HUES64 (cell line): ENCODE measurements around the gene PRKCB.
"Not testable (repeated sequence)": the region's sequence is repeated elsewhere in the genome, so short reads cannot be mapped to it uniquely, and the experiment has no call there.

Source experiments
- H3K27ac ChIP-seq: 2 replicates; pipeline ENCODE4 v1.7.0; 2013; ENCODE audit warnings: low read depth, low read length, inconsistent platforms
- H3K27me3 ChIP-seq: 2 replicates; pipeline ENCODE4 v1.6.1; 2013; ENCODE audit warnings: mild to moderate bottlenecking, low read length; ENCODE audit not compliant: insufficient read depth
- H3K36me3 ChIP-seq: 2 replicates; pipeline ENCODE4 v1.6.1; 2013; ENCODE audit warnings: mild to moderate bottlenecking, low read length; ENCODE audit not compliant: insufficient read depth
- H3K4me1 ChIP-seq: 2 replicates; pipeline ENCODE4 v1.6.1; 2013; ENCODE audit warnings: mild to moderate bottlenecking, low read length, moderate library complexity; ENCODE audit not compliant: insufficient read depth
- H3K4me3 ChIP-seq: 2 replicates; pipeline ENCODE4 v1.5.1; 2013; ENCODE audit warnings: mild to moderate bottlenecking, low read length, moderate library complexity
- H3K9ac ChIP-seq: 2 replicates; pipeline ENCODE4 v1.6.1; 2013; ENCODE audit warnings: mild to moderate bottlenecking, low read depth, low read length
- H3K9me3 ChIP-seq: 2 replicates; pipeline ENCODE4 v1.6.1; 2013; ENCODE audit warnings: low read depth, low read length; ENCODE audit not compliant: insufficient read depth
- WGBS: fragments of 150-250, 120-280 bp; methylation state at CpG from one replicate; pipeline ENCODE4 v1.1.7; 2013; ENCODE audit warnings: missing lambda C conversion rate; 5-methylcytosine and 5-hydroxymethylcytosine counted together

Gene PRKCB

DNA sequence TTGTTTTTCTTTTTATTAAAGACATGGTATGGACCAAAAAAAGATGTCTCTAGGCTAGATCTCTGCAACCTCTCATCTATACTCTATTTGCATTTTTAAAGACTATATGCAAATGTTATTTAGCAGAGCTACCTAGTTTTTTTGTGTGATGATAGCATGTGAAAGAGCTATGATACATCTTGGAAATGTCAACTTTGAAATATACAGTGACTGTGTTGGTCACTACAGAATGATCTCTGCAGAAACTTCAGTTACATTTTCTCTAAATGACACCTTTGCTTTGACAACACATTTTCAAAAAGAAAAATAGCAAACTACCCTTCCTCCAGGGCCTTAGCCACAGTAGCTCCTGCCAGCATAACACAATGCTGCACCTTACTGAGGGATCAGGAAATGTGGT lies 86.6 kb downstream of the PRKCB start:
- no peaks in the 10 kb centered on the region for H3K4me1 ChIP-seq
- H3K9me3 ChIP-seq = no peaks in the 10 kb centered on the region
- H3K27me3 ChIP-seq = no peaks in the 10 kb centered on the region
- no peak overlapping the region for H3K9ac ChIP-seq
- no peaks in the 10 kb centered on the region for H3K36me3 ChIP-seq
- H3K4me3 ChIP-seq = no peak overlapping the region
- H3K27ac ChIP-seq = no peak overlapping the region

DNA sequence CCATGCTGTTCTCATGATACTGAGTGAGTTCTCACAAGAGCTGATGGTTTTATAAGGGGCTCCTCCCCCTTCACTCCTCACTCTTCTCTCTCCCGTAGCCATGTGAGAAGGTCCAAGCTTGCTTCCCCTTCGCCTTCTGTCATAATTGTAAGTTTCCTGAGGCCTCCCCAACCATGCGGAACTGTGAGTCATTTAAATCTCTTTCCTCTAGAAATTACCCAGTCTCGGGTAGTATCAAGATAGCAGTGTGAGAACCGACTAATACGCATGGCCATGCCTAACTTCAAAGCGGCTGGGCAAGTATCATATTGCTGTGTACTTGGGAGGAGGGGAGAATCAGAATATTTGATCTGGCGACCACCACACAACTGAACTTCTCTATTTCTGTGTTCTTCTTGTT lies 88.3 kb downstream of the PRKCB start:
- Histone ChIP-seq H3K9ac (no peak overlapping the region), H3K36me3 (no peaks in the 10 kb centered on the region), H3K4me3 (no peak overlapping the region), H3K27ac (no peak overlapping the region), H3K9me3 (no peaks in the 10 kb centered on the region), H3K4me1 (no peaks in the 10 kb centered on the region), H3K27me3 (no peaks in the 10 kb centered on the region)
- 96% methylated on average over 8 of the region's 8 CpGs for WGBS

DNA sequence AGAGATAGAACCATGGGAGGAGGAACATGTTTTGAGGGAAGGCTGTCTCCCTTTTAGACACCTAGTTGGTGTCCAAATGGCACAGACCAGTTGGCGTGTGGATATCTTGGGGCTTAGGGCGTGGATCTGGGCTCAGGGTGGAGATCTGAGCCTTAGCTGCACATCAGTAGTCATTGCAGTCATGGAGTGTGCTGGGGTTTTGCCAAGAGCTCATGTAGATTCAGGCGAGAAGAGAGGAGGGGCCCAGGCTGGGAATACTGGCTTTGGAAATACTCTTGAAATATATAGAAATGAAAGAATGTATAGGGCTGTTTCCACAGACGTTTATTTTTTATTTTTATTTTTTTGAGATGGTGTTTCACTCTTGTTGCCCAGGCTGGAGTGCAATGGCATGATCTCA lies 92.0 kb downstream of the PRKCB start:
- H3K9me3 ChIP-seq = no peaks in the 10 kb centered on the region
- H3K9ac ChIP-seq = no peak overlapping the region
- no peak overlapping the region for H3K27ac ChIP-seq
- H3K4me3 ChIP-seq = no peak overlapping the region
- no peaks in the 10 kb centered on the region for H3K27me3 ChIP-seq
- WGBS = 58% methylated on average over 4 of the region's 4 CpGs
- H3K4me1 ChIP-seq = no peaks in the 10 kb centered on the region
- H3K36me3 ChIP-seq = no peaks in the 10 kb centered on the region

DNA sequence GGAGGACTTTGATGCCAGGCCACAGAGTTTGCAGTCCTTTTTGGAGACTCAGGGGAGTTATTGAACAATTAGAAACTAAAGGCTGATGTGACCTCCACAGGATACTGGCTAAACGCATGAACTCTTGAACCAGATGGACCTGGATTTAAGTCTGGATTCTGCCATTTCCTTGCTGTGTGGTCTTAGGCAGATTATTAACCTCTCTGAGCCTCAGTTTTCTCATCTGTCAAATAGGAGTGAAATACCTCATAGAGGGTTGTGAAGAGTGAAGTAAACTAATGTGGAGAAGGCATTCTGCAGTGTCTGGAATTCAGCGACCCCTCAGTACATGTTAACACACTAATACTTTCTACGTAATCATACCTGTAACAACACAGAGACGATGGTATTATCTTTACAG lies 93.5 kb downstream of the PRKCB start:
- 95% methylated on average over 4 of the region's 4 CpGs for WGBS
- H3K27ac ChIP-seq = no peak overlapping the region
- no peaks in the 10 kb centered on the region for H3K36me3 ChIP-seq
- no peaks in the 10 kb centered on the region for H3K4me1 ChIP-seq
- H3K9me3 ChIP-seq = no peaks in the 10 kb centered on the region
- no peak overlapping the region for H3K4me3 ChIP-seq
- no peaks in the 10 kb centered on the region for H3K27me3 ChIP-seq
- H3K9ac ChIP-seq = no peak overlapping the region

DNA sequence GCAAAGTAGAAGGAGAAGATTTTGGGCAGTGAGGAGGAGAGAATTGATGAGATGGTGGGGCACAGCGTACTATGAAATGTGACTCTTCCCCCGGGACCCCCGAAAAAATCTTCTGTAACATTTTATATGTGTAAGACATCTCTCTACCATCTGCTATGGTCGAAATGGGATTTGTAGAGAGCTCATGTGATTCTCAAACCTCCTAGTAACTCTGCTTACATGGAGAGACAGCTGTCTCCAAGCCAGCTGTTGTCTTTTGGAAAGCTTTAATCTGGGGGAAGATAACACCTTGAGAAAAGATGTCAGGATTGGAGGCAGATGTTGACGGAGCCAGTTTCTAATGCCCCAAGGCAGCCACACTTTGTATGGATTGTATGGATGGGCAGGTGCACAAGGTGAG lies 94.1 kb downstream of the PRKCB start:
- Histone ChIP-seq H3K27ac (no peak overlapping the region), H3K9ac (no peak overlapping the region), H3K27me3 (no peaks in the 10 kb centered on the region), H3K36me3 (no peaks in the 10 kb centered on the region), H3K9me3 (no peaks in the 10 kb centered on the region), H3K4me1 (no peaks in the 10 kb centered on the region), H3K4me3 (no peak overlapping the region)
- WGBS = 100% methylated on average over 2 of the region's 5 CpGs

DNA sequence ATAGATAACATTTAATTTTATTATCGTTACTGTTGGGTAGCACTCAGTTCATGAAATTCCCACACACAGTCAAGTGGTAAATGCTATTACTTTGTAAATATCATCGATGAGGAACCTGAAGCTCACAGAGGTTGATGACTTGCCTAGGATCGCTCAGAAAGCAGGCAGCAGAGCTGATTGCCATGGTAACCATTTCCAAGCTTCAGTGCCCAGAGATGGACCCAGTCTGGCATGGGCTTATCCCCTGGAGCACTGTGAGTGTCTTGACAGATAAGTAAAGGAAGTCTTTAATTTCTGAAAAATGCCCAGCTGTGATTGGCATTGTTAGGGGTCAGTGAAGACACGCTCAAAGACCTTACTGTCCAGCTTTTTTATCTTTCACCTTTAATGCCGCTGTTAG lies 95.0 kb downstream of the PRKCB start:
- Histone ChIP-seq H3K27me3 (no peaks in the 10 kb centered on the region), H3K9me3 (no peaks in the 10 kb centered on the region), H3K4me3 (no peak overlapping the region), H3K27ac (no peak overlapping the region), H3K9ac (no peak overlapping the region), H3K4me1 (no peaks in the 10 kb centered on the region), H3K36me3 (no peaks in the 10 kb centered on the region)
- 90% methylated on average over 5 of the region's 5 CpGs for WGBS

DNA sequence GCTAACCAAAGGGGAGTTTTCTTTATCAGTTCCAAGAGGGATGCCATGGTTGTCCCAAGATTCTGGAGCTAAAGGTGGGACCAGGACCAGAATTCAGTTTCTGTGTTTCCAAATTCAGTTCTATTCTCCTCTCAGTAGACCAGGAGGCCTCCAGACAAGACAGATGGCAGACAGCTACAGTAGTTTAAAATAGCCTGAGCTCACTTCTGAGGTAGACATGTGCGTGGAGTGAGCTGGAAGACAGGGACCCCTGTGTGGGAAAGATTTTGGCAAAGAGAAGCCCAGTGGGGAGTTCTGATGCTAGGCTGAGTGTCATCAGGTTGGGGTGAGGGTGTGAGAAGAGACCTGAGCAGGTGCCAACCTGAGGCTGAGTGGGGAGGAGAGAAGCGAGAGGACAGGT lies 95.4 kb downstream of the PRKCB start:
- Histone ChIP-seq H3K9ac (no peak overlapping the region), H3K4me3 (no peak overlapping the region), H3K27me3 (no peaks in the 10 kb centered on the region), H3K4me1 (no peaks in the 10 kb centered on the region), H3K36me3 (no peaks in the 10 kb centered on the region), H3K9me3 (no peaks in the 10 kb centered on the region), H3K27ac (no peak overlapping the region)
- WGBS = 94% methylated on average over 2 of the region's 2 CpGs

DNA sequence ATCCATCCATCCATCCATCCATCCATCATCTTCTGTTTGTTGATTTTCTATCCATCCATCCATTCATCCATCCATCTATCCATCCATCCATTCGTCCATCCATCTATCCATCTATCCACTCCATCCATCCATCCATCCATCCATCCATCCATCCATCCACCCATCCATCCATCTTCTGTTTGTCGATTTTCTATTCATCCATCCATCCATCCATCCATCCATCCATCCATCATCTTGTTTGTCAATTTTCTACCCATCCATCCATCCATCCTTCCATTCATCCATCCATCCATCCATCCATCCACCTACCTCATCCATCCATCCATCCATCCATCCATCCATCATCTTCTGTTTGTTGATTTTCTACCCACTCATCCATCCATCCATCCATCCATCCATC lies 97.9 kb downstream of the PRKCB start:
- H3K4me1 ChIP-seq, H3K4me3 ChIP-seq, H3K9ac ChIP-seq, H3K36me3 ChIP-seq, H3K27me3 ChIP-seq, H3K9me3 ChIP-seq, H3K27ac ChIP-seq: not testable (repeated sequence)
- 86% methylated on average over 2 of the region's 2 CpGs for WGBS

DNA sequence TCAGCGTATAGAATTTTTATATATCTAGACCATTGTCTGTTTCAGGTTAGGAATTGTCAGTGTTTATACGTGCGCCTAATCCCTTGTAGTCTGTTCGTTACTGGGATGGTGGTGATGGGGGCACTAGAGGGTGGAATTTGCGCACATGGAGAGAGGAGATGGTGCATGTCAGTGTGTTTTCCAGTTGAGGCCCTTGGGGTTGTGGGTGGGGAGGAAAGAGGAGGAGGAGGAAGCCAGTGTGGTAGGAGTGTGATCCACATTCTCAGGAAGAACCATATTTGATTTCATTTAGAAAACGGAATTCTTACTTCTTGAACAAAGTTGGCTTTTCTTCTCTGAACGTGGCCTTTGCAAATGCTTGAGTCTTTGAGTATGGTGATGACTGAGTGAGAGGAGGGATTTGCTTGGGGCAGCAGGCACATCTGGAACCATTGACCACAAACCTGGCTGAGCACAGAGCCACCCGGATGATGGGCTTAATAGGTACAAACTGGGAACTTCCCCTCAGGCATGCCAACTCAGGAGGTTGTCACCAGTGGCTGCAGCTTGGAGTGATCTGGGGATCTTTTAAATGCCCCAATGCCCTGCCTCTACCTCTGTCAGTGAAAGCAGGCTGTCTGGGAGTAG lies 98.9 kb downstream of the PRKCB start:
- H3K9me3 ChIP-seq = no peaks in the 10 kb centered on the region
- WGBS = 87% methylated on average over 7 of the region's 8 CpGs
- no peak overlapping the region for H3K4me3 ChIP-seq
- H3K36me3 ChIP-seq = no peaks in the 10 kb centered on the region
- no peak overlapping the region for H3K27ac ChIP-seq
- H3K9ac ChIP-seq = no peak overlapping the region
- H3K4me1 ChIP-seq = no peaks in the 10 kb centered on the region
- H3K27me3 ChIP-seq = no peaks in the 10 kb centered on the region

DNA sequence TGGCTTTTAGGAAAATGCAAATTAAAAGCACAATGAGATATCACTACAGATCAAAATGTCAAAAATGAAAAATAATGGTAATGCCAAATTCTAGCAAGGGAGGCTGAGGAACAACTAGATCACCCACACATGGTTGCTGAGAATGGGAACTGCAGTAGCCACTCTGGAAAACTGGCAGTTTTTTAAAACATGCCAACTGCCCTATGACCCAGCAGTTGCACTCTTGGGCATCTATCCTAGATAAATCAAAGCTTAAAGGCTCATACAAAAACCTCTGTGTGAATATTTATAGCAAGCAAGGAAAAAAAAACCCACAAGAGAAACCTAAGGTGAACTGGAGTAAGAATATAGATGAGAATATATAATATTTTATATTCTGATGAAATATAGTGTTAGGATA lies 104.3 kb downstream of the PRKCB start:
- H3K9ac ChIP-seq = no peak overlapping the region

DNA sequence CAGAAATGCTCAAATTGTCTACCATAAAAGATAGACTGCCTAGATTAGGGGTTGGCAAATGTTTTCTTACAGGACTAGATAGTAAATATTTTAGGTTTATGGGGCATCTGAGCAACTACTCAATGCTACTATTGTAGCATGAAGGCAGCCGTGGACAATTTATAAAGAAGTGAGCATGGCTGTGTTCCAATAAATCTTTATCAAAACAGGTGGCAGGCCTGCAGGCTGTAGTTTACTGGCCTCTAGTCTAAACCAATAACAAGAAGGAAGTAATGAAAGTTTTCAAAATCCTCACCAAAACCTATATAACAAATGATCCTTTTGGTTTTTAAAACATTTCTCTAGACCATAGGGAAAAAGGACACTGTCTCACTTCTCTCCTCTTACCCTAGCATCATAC lies 105.2 kb downstream of the PRKCB start:
- H3K4me3 ChIP-seq = no peak overlapping the region
- 87% methylated on average over 1 of the region's 1 CpG for WGBS
- no peak overlapping the region for H3K27ac ChIP-seq
- no peaks in the 10 kb centered on the region for H3K36me3 ChIP-seq
- H3K9me3 ChIP-seq = no peaks in the 10 kb centered on the region
- no peak overlapping the region for H3K9ac ChIP-seq
- H3K27me3 ChIP-seq = no peaks in the 10 kb centered on the region
- no peaks in the 10 kb centered on the region; the same call in 1 of the 2 replicates for H3K4me1 ChIP-seq

More for the DNA sequence above, 104.3 kb downstream of the PRKCB start:
- Histone ChIP-seq H3K27ac (no peak overlapping the region), H3K4me1 (no peaks in the 10 kb centered on the region; the same call in 1 of the 2 replicates), H3K9me3 (no peaks in the 10 kb centered on the region), H3K4me3 (no peak overlapping the region), H3K27me3 (no peaks in the 10 kb centered on the region), H3K36me3 (no peaks in the 10 kb centered on the region)

DNA sequence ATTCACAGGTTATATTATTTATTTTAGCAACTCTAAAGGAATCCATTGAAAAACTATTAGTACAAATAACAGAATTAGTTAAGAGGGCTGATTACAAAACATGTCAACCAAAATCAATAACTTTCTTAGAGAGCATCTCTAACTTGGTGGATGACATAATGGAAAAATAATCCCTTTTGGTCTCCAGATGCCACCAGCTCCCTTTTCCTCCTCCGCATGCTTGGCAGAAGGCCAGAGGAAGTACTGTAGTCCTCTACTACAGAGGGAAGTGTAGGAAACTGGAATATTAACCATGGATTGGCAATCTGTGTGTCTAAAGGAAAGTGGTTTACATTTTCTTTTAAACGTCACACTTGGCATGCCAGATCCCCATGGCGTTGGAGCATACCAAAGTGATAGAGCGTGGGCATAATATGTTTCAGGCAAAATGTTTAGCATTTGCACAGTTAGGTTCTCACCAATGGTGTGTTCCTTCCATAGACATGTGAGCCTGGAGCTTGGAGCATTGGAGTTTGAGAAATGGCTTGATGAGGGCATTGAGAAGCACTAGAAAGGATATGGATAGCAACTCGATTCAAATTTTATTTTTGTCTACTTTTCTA lies 106.3 kb downstream of the PRKCB start:
- H3K27me3 ChIP-seq = no peaks in the 10 kb centered on the region
- no peaks in the 10 kb centered on the region for H3K9me3 ChIP-seq
- no peak overlapping the region for H3K4me3 ChIP-seq
- no peaks in the 10 kb centered on the region for H3K36me3 ChIP-seq
- WGBS = 90% methylated on average over 5 of the region's 5 CpGs
- no peaks in the 10 kb centered on the region; the same call in 1 of the 2 replicates for H3K4me1 ChIP-seq
- no peak overlapping the region for H3K9ac ChIP-seq
- no peak overlapping the region for H3K27ac ChIP-seq
